CD4-positive, alpha-beta T cell treated with Interferon gamma for 1 hour (primary cell): Measurements from ENCODE around the gene BEAN1.

ENCODE experiments used
- DNase-seq: peaks from one replicate; pipeline ENCODE4 v3.0.0-alpha.2; 2020

The BEAN1 gene

GRCh38 chr16:66427036-66427860 lies at the start of gene BEAN1:
Gene BEAN1 (plus strand): TSS chr16:66427295. CDS start chr16:66437677, 10,382 bp downstream.
- no peak for DNase-seq

GRCh38 chr16:66377324-66377723 lies 49.8 kb upstream of the BEAN1 start:
- no peak for DNase-seq

GRCh38 chr16:66378741-66379570 lies 48.1 kb upstream of the BEAN1 start:
- DNase-seq = no peak

- no peak for DNase-seq
Observed at GRCh38 chr16:66379571-66379941, 47.5 kb upstream of the BEAN1 start.

GRCh38 chr16:66380421-66380820 lies 46.7 kb upstream of the BEAN1 start:
- DNase-seq = no peak

- no peak for DNase-seq
Observed at GRCh38 chr16:66381585-66382170, 45.4 kb upstream of the BEAN1 start.

- no peak for DNase-seq
Observed at GRCh38 chr16:66382171-66382965, 44.7 kb upstream of the BEAN1 start.

- DNase-seq = no peak
Observed at GRCh38 chr16:66382966-66383299, 44.2 kb upstream of the BEAN1 start.

- no peak for DNase-seq
Observed at GRCh38 chr16:66383551-66383950, 43.5 kb upstream of the BEAN1 start.

- no peak for DNase-seq
Observed at GRCh38 chr16:66385415-66385814, 41.7 kb upstream of the BEAN1 start.

- DNase-seq = no peak
Observed at GRCh38 chr16:66386629-66387622, 40.2 kb upstream of the BEAN1 start.

GRCh38 chr16:66387817-66388332 lies 39.2 kb upstream of the BEAN1 start:
- DNase-seq = no peak

- no peak for DNase-seq
Observed at GRCh38 chr16:66388350-66389139, 38.5 kb upstream of the BEAN1 start.

- DNase-seq = no peak
Observed at GRCh38 chr16:66389256-66390176, 37.6 kb upstream of the BEAN1 start.

GRCh38 chr16:66390346-66391108 lies 36.6 kb upstream of the BEAN1 start:
- no peak for DNase-seq

GRCh38 chr16:66391726-66392670 lies 35.1 kb upstream of the BEAN1 start:
- no peak for DNase-seq

- DNase-seq = no peak
Observed at GRCh38 chr16:66395806-66396555, 31.1 kb upstream of the BEAN1 start.
